ENCODE results near the gene RRAGA. TPM values are rescaled to one million over a fixed set of nuclear protein-coding genes. Genes with fewer than 3 reads are reported as not detected.

The RRAGA gene
- total RNA-seq, result 10 to 100 TPM; 51.9 to 64.7 (median 58.5) TPM

GRCh38 chr9:19048966-19049916, at the start of gene RRAGA:
TSS of gene RRAGA (plus strand) at chr9:19049427. CDS start at chr9:19049660, 233 bp downstream.
- peaks cover 0 to 48% (median 28%) of the 10 kb centered on the region in 4 donors for H3K4me1 ChIP-seq
- peak within 1 kb of the TSS; percentile 68 to 99 (median 94) for H3K4me3 ChIP-seq
- H3K27ac ChIP-seq, result peak within 1 kb of the TSS; percentile 98 to 99 (median 99)
- TF ChIP-seq CTCF (IDR thresholded peaks at IDR 0.05) (peak; percentile 83 to 97 (median 87)), POLR2A (IDR thresholded peaks at IDR 0.05) (peak; percentile 71 to 90), EP300 (IDR thresholded peaks at IDR 0.05) (peak; percentile 36 to 95)
- H3K36me3 ChIP-seq, result peaks cover 0 to 10% (median 0%) of the 10 kb centered on the region in 3 donors
- no peaks in the 10 kb centered on the region for H3K27me3 ChIP-seq
- no peaks in the 10 kb centered on the region for H3K9me3 ChIP-seq
- WGBS, 2 donors, result 1% methylated on average over 60 to 81 of the region's 82 CpGs
- peak; percentile 89 to 91 for DNase-seq (ENCODE audit: low spot score in 2 of 2)

GRCh38 chr9:19000133-19000532, 49.1 kb upstream of the RRAGA start:
- 90 to 100% methylated on average over 2 to 13 of the region's 16 CpGs for WGBS, 2 donors
- H3K9me3 ChIP-seq, result peaks cover 0 to 11% (median 0%) of the 10 kb centered on the region in 4 donors
- TF ChIP-seq EP300 (IDR thresholded peaks at IDR 0.05), result no peak
- no peak for TF ChIP-seq POLR2A (IDR thresholded peaks at IDR 0.05)
- no peak for TF ChIP-seq CTCF (IDR thresholded peaks at IDR 0.05)
- no peaks in the 10 kb centered on the region for H3K27me3 ChIP-seq
- H3K27ac ChIP-seq, result no peak overlapping the region
- H3K36me3 ChIP-seq, result no peaks in the 10 kb centered on the region
- no peak for DNase-seq (ENCODE audit: low spot score in 2 of 2)
- H3K4me3 ChIP-seq, result no peak overlapping the region
- no peaks in the 10 kb centered on the region for H3K4me1 ChIP-seq

- Histone ChIP-seq H3K4me3 (no peak overlapping the region), H3K4me1 (no peaks in the 10 kb centered on the region), H3K27ac (no peak overlapping the region), H3K27me3 (no peaks in the 10 kb centered on the region), H3K36me3 (no peaks in the 10 kb centered on the region), H3K9me3 (no peaks in the 10 kb centered on the region)
- DNase-seq (ENCODE audit: low spot score in 2 of 2), result no peak
- WGBS, 2 donors, result 70 to 73% methylated on average over 5 of the region's 5 CpGs
- TF ChIP-seq CTCF (IDR thresholded peaks at IDR 0.05), result no peak
- no peak for TF ChIP-seq EP300 (IDR thresholded peaks at IDR 0.05)
- TF ChIP-seq POLR2A (IDR thresholded peaks at IDR 0.05), result no peak
These were observed 39.7 kb upstream of the RRAGA start for GRCh38 chr9:19009391-19009965.

- DNase-seq (ENCODE audit: low spot score in 2 of 2), result no peak
- H3K27ac ChIP-seq, result no peak overlapping the region
- TF ChIP-seq CTCF (IDR thresholded peaks at IDR 0.05), result no peak
- no peak for TF ChIP-seq POLR2A (IDR thresholded peaks at IDR 0.05)
- TF ChIP-seq EP300 (IDR thresholded peaks at IDR 0.05), result no peak
- H3K27me3 ChIP-seq, result no peaks in the 10 kb centered on the region
- H3K9me3 ChIP-seq, result no peaks in the 10 kb centered on the region
- H3K4me3 ChIP-seq, result no peak overlapping the region
- 59 to 69% methylated on average over 4 of the region's 4 CpGs for WGBS, 2 donors
- no peaks in the 10 kb centered on the region for H3K4me1 ChIP-seq
- H3K36me3 ChIP-seq, result no peaks in the 10 kb centered on the region
These were observed 31.0 kb upstream of the RRAGA start for GRCh38 chr9:19018201-19018600.

Data from tibial nerve (tissue), 4 donors.